HG02798 (cell line): ENCODE data around the gene AMER1.

Experiments used
- ATAC-seq: cut with Tn5 transposase; IDR thresholded peaks from one replicate; pipeline ENCODE4 v1.9.1; 2021; ENCODE audit warnings: mild to moderate bottlenecking; ENCODE audit not compliant: unreplicated experiment, poor library complexity

Gene AMER1

GRCh38 chrX:64186974-64187761 lies 18.3 kb downstream of the AMER1 start:
- no peak for ATAC-seq

- no peak for ATAC-seq
These were observed 21.1 kb downstream of the AMER1 start for GRCh38 chrX:64184396-64184795.

GRCh38 chrX:64182208-64182607 lies 23.3 kb downstream of the AMER1 start:
- ATAC-seq: no peak

- no peak for ATAC-seq
These were observed 28.6 kb downstream of the AMER1 start for GRCh38 chrX:64176876-64177275.

GRCh38 chrX:64169988-64170387 lies 35.5 kb downstream of the AMER1 start:
- peak; percentile 43 for ATAC-seq

- no peak for ATAC-seq
These were observed 52.7 kb downstream of the AMER1 start for GRCh38 chrX:64152857-64153256.

GRCh38 chrX:64151911-64152310 lies 53.6 kb downstream of the AMER1 start:
- no peak for ATAC-seq

- ATAC-seq: no peak
These were observed 54.7 kb downstream of the AMER1 start for GRCh38 chrX:64150775-64151174.
